Ovary (tissue), 9 donors: ENCODE measurements around the gene LTB4R2. TPM values are rescaled to one million over a fixed set of nuclear protein-coding genes. Genes with fewer than 3 reads are reported as not detected.

Experiments
- DNase-seq, 5 donors: peaks; one replicate each; pipeline ENCODE4 v3.0.0-alpha.2; 2019 to 2020
- H3K27ac ChIP-seq, 2 donors: fragments of 200-600 bp; one replicate each; pipeline versions ENCODE4 v1.5.1 to v1.8.0; 2019 to 2022
- H3K27me3 ChIP-seq: fragments of 200-600 bp; one replicate; pipeline ENCODE4 v1.8.0; 2022
- H3K36me3 ChIP-seq: fragments of 200-600 bp; sonication (generic); one replicate; pipeline ENCODE4 v1.5.1; 2019
- H3K4me1 ChIP-seq: one replicate; pipeline ENCODE4 v1.8.1; 2013; ENCODE audit warnings: mild to moderate bottlenecking, moderate library complexity; ENCODE audit not compliant: insufficient read depth
- H3K4me3 ChIP-seq: fragments of 200-600 bp; sonication (generic); one replicate; pipeline ENCODE4 v1.5.1; 2017
- H3K9me3 ChIP-seq, 2 donors: fragments of 200-600 bp in 1 of 2; sonication (generic) in 1 of 2; one replicate each; pipeline versions ENCODE4 v1.5.1 to v1.8.1; 2013 to 2019; ENCODE audit warnings: mild to moderate bottlenecking in 1 of 2, moderate library complexity in 1 of 2
- EP300 ChIP-seq: sonication (generic); formaldehyde crosslinking; IDR thresholded peaks from one replicate; pipeline ENCODE4 v1.6.1; 2017; ENCODE audit warnings: antibody characterized with exemption
- POLR2A ChIP-seq: fragments of 450-650 bp; IDR thresholded peaks from one replicate; pipeline ENCODE4 v1.6.1; 2017; ENCODE audit warnings: antibody characterized with exemption, mild to moderate bottlenecking, moderate library complexity
- WGBS, 3 donors: extraction: QIAGEN DNeasy Blood & Tissue Kit in 1 of 3; methylation state at CpG; one replicate each; pipeline versions ENCODE4 v1.1.5 to v1.1.7; 2013 to 2017; 5-methylcytosine and 5-hydroxymethylcytosine counted together
- intact Hi-C, 4 donors: fragments of 100-400 bp; cut with DNase I; formaldehyde crosslinking; loops; one replicate each; pipeline versions ENCODE4 v1.11.0 to v1.15.1; 2022 to 2023
- polyA plus RNA-seq, 2 donors: library from polyadenylated mRNA; stranded (reverse); fragments of 200-250 nt in 1 of 2; fragments of 350-450 nt in 1 of 2; fragmentation: Illumina TruSeq in 1 of 2; extraction: RNeasy Lipid Tissue Mini Kit (QIAGEN cat#74804) in 1 of 2; gene quantifications; one replicate each; pipeline ENCODE4 v1.2.3, GENCODE V29; 2013 to 2014
- total RNA-seq, 7 donors: library from RNA; depleted of rRNA in 2 of 7; stranded (reverse); fragments of >200 nt in 2 of 7; fragmentation: NEBNext Ultra II Directional in 3 of 7; extraction: Animal tissue kit (Norgen Biotek cat#: 25700) in 3 of 7; gene quantifications; one replicate each; pipeline versions ENCODE4 v1.1.0 to v1.2.4, GENCODE V29; 2016 to 2023
- TF ChIP-seq, protein P1 (sequence below), 3 donors: fragments of 450-650 bp in 2 of 3; fragments of 200-600 bp in 1 of 3; IDR thresholded peaks; one replicate each; pipeline versions ENCODE4 v1.5.1 to v1.8.0; 2016 to 2022; ENCODE audit warnings: antibody characterized with exemption in 3 of 3, mild to moderate bottlenecking in 1 of 3
- donor health status: DM: no; HTN: no; CAD: no; lungs with moderate emphysema.
- donor health status: DM: no; HTN: no; CAD: no.
- donor health status: Bipolar disorder and iron deficiency.
- donor health status: DM: yes; HTN: yes; CAD: no.
- donor health status: DM: no; HTN: no; CAD: no.
- donor health status: DM: yes; HTN: yes; CAD: no.

The LTB4R2 gene
- total and polyA plus RNA-seq, 9 donors, result 0.85 to 10.1 (median 5.0) TPM

DNA sequence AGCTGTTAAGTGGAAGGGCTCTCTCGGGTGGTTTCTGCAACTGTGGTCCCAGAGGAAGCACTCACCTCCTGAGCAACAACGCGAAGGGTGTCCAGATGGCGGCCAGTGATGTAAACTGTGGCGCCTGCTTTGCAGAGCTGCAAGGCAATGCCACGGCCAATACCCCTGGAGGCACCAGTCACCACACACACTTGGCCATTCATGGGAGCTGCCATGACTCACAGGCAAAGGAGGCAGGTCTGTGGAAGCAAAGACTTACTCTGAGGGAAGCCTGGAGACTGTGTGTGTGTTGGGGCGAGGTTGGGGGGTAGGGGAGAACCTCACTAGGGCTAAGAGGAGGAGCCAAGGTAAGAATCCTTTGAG, 11.1 kb upstream of the LTB4R2 start:
- DNase-seq, result no peak
- peaks cover 6% of the 10 kb centered on the region for H3K4me1 ChIP-seq
- no peaks in the 10 kb centered on the region for H3K36me3 ChIP-seq
- H3K27me3 ChIP-seq, result no peaks in the 10 kb centered on the region
- TF ChIP-seq EP300 (no peak), POLR2A (no peak)
- TF ChIP-seq, protein P1, sequence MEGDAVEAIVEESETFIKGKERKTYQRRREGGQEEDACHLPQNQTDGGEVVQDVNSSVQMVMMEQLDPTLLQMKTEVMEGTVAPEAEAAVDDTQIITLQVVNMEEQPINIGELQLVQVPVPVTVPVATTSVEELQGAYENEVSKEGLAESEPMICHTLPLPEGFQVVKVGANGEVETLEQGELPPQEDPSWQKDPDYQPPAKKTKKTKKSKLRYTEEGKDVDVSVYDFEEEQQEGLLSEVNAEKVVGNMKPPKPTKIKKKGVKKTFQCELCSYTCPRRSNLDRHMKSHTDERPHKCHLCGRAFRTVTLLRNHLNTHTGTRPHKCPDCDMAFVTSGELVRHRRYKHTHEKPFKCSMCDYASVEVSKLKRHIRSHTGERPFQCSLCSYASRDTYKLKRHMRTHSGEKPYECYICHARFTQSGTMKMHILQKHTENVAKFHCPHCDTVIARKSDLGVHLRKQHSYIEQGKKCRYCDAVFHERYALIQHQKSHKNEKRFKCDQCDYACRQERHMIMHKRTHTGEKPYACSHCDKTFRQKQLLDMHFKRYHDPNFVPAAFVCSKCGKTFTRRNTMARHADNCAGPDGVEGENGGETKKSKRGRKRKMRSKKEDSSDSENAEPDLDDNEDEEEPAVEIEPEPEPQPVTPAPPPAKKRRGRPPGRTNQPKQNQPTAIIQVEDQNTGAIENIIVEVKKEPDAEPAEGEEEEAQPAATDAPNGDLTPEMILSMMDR (IDR thresholded peaks at IDR 0.05), result no peak
- peak overlapping the region; percentile 93 for H3K4me3 ChIP-seq
- H3K9me3 ChIP-seq, result no peaks in the 10 kb centered on the region
- H3K27ac ChIP-seq, result no peak overlapping the region
- intact Hi-C loops, result loop anchor here in 1 of 4 donors (5.0 kb wide), 1 partner anchor 57 kb away; the partner anchor contains the start of gene TINF2
- WGBS, 3 donors, result 52 to 57% (median 56%) methylated on average over 7 of the region's 7 CpGs

GRCh38 chr14:24299255-24300191, 10.4 kb upstream of the LTB4R2 start, which contains the start of the genes DHRS1 and NOP9:
Gene DHRS1 (minus strand): TSS chr14:24299780. CDS start chr14:24299106, 674 bp downstream.
Gene NOP9 (plus strand): TSS chr14:24299850. CDS start chr14:24299955, 105 bp downstream.
- 1% methylated on average over 51 to 75 of the region's 75 CpGs for WGBS, 3 donors
- no peaks in the 10 kb centered on the region for H3K36me3 ChIP-seq
- DNase-seq, result peak; percentile 87 to 96 (median 93)
- H3K27ac ChIP-seq, result peak within 1 kb of the TSS; percentile 33 to 65
- TF ChIP-seq, protein P1 (IDR thresholded peaks at IDR 0.05), result no peak
- TF ChIP-seq EP300, result no peak
- TF ChIP-seq POLR2A, result peak; percentile 76
- H3K27me3 ChIP-seq, result no peaks in the 10 kb centered on the region
- peak within 1 kb of the TSS; percentile 93 for H3K4me3 ChIP-seq
- H3K9me3 ChIP-seq, result no peaks in the 10 kb centered on the region
- intact Hi-C loops, result loop anchor here in 1 of 4 donors (5.0 kb wide), 1 partner anchor 57 kb away; the partner anchor contains the start of gene TINF2
- H3K4me1 ChIP-seq, result peaks cover 6% of the 10 kb centered on the region

DNA sequence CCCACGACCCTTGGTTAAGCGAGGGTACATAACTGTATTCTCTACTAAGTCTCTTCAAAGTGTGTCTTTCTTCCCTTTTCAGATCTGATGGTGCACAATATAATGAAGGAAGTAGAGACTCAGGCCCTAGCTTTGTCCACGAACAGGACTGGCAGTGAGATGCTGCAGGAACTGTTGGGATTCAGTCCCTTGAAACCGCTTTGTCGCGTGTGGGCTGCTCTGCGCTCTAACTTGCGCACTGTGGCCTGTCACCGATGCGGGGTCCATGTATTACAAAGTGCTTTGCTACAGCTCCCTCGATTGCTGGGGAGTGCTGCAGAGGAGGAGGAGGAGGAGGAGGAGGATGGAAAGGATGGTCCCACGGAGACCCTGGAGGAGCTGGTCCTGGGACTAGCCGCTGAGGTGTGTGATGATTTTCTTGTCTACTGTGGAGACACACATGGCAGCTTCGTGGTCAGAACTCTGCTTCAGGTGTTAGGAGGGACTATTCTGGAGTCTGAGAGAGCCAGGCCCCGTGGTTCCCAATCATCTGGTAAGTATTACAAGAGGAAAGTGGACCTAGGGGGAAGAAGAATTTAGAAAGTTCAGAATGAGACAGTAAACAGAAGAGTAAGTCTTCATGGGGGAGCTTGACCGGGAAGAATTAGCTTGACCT, 9.5 kb upstream of the LTB4R2 start:
- Histone ChIP-seq H3K27me3 (no peaks in the 10 kb centered on the region), H3K27ac (peak overlapping the region; percentile 32 to 65), H3K4me3 (peak overlapping the region; percentile 93), H3K9me3 (no peaks in the 10 kb centered on the region), H3K36me3 (no peaks in the 10 kb centered on the region), H3K4me1 (peaks cover 6% of the 10 kb centered on the region)
- TF ChIP-seq, protein P1 (IDR thresholded peaks at IDR 0.05), result no peak
- no peak for TF ChIP-seq EP300
- no peak for TF ChIP-seq POLR2A
- no peak for DNase-seq
- 22 to 26% (median 23%) methylated on average over 16 of the region's 16 CpGs for WGBS, 3 donors
- intact Hi-C loops, result no loop called here

DNA sequence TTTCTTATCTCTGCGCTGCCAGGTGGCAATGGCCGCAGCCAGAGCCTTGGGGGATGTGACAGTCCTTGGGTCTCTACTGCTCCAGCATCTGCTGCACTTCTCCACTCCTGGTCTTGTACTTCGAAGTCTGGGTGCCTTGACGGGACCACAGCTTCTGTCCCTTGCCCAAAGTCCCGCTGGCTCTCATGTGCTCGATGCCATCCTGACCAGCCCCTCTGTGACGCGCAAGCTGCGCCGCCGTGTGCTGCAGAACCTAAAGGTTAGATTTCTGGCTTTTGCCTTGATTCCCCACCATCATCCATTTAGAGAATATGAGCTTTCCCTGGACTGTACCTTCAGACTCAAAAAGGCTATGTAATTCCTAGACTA, 5.9 kb upstream of the LTB4R2 start:
- Histone ChIP-seq H3K36me3 (no peaks in the 10 kb centered on the region), H3K9me3 (no peaks in the 10 kb centered on the region), H3K27ac (no peak overlapping the region), H3K4me3 (no peak overlapping the region), H3K27me3 (no peaks in the 10 kb centered on the region), H3K4me1 (peaks cover 3% of the 10 kb centered on the region)
- no peak for DNase-seq
- intact Hi-C loops, result no loop called here
- TF ChIP-seq, protein P1 (IDR thresholded peaks at IDR 0.05), result no peak
- TF ChIP-seq EP300 (no peak), POLR2A (no peak)
- WGBS, 3 donors, result 92 to 94% (median 93%) methylated on average over 11 of the region's 11 CpGs
